WTC11 (cell line): Measurements from ENCODE around the gene ZSWIM4. TPM values are rescaled to one million over a fixed set of nuclear protein-coding genes. Genes with fewer than 3 reads are reported as not detected.

Source experiments
- ATAC-seq: fragments of 200-7000 bp; cut with Tn5 transposase; 2 replicates; pipeline ENCODE4 v1.10.0; 2021; ENCODE audit warnings: mild to moderate bottlenecking, moderate library complexity
- CTCF ChIA-PET: fragments of 300-600 bp; sonication (Branson Sonifier 250); formaldehyde crosslinking; loops from one replicate; lab custom pipeline; 2021; ENCODE audit warnings: antibody characterized with exemption; lab: Charles Lee
- POLR2A ChIA-PET: fragments of 350-600 bp; sonication (Branson Sonifier 250); formaldehyde crosslinking; loops from one replicate; lab custom pipeline; 2021; ENCODE audit warnings: antibody characterized with exemption; lab: Charles Lee
- DNase-seq: peaks from one replicate; pipeline ENCODE4 v3.0.0; 2021; ENCODE audit warnings: low spot score
- H3K27ac Mint-ChIP-seq: 2 replicates; pipeline ENCODE4 v1.8.0; 2021; ENCODE audit warnings: mixed read lengths
- H3K27me3 Mint-ChIP-seq: 2 replicates; pipeline ENCODE4 v1.8.0; 2021; ENCODE audit warnings: low read depth, mild to moderate bottlenecking, moderate library complexity, mixed read lengths
- H3K36me3 Mint-ChIP-seq: 2 replicates; pipeline ENCODE4 v1.8.0; 2021; ENCODE audit warnings: mixed read lengths
- H3K4me1 Mint-ChIP-seq: 2 replicates; pipeline ENCODE4 v1.8.0; 2022; ENCODE audit warnings: mixed read lengths
- H3K4me3 Mint-ChIP-seq: 2 replicates; pipeline ENCODE4 v1.8.0; 2021; ENCODE audit warnings: mild to moderate bottlenecking, moderate library complexity, mixed read lengths
- H3K9me3 Mint-ChIP-seq: 2 replicates; pipeline ENCODE4 v1.8.0; 2021; ENCODE audit warnings: mixed read lengths
- ETV6 ChIP-seq: sonication (generic); formaldehyde crosslinking; IDR thresholded peaks from 2 replicates; pipeline ENCODE4 v1.8.1; 2022; ENCODE audit warnings: mild to moderate bottlenecking, missing genetic modification reagents
- FOXK1 ChIP-seq: sonication (generic); formaldehyde crosslinking; IDR thresholded peaks from 2 replicates; pipeline ENCODE4 v1.8.0; 2022; ENCODE audit warnings: mild to moderate bottlenecking, moderate library complexity, missing genetic modification reagents
- GTF2I ChIP-seq: fragments of 250-450 bp; sonication (Bioruptor Pico); conservative IDR thresholded peaks from 2 replicates; pipeline ENCODE4 v1.4.0; 2021; ENCODE audit warnings: mild to moderate bottlenecking
- JUN ChIP-seq: sonication (generic); formaldehyde crosslinking; IDR thresholded peaks from 2 replicates; pipeline ENCODE4 v1.8.0; 2023; ENCODE audit warnings: mild to moderate bottlenecking, missing genetic modification reagents
- KAT7 ChIP-seq: sonication (generic); formaldehyde crosslinking; IDR thresholded peaks from 2 replicates; pipeline ENCODE4 v1.8.1; 2023; ENCODE audit warnings: missing genetic modification reagents, mild to moderate bottlenecking, borderline replicate concordance
- USF2 ChIP-seq: sonication (generic); formaldehyde crosslinking; IDR thresholded peaks from 2 replicates; pipeline ENCODE4 v1.8.1; 2023; ENCODE audit warnings: mild to moderate bottlenecking, missing genetic modification reagents, moderate library complexity
- ZNF121 ChIP-seq: sonication (generic); formaldehyde crosslinking; IDR thresholded peaks from 2 replicates; pipeline ENCODE4 v1.8.0; 2023; ENCODE audit warnings: missing genetic modification reagents
- ZNF232 ChIP-seq: sonication (generic); formaldehyde crosslinking; IDR thresholded peaks from 2 replicates; pipeline ENCODE4 v1.8.0; 2022; ENCODE audit warnings: mild to moderate bottlenecking, missing genetic modification reagents
- ZNF281 ChIP-seq: sonication (generic); formaldehyde crosslinking; IDR thresholded peaks from 2 replicates; pipeline ENCODE4 v1.8.0; 2023; ENCODE audit warnings: mild to moderate bottlenecking, missing genetic modification reagents
- ZNF671 ChIP-seq: fragments of 250-450 bp; sonication (Bioruptor Pico); IDR thresholded peaks from 2 replicates; pipeline ENCODE4 v1.8.0; 2021; ENCODE audit warnings: mild to moderate bottlenecking
- total RNA-seq: library from RNA; stranded (reverse); gene quantifications from 3 replicates; pipeline ENCODE4 v1.2.3, GENCODE V29; 2021
- TF ChIP-seq, protein P1 (sequence below): sonication (generic); formaldehyde crosslinking; IDR thresholded peaks from 2 replicates; pipeline ENCODE4 v1.8.1; 2022; ENCODE audit warnings: low read depth, mild to moderate bottlenecking, moderate library complexity, missing genetic modification reagents, borderline replicate concordance
- TF ChIP-seq, protein P2 (sequence below): sonication (generic); formaldehyde crosslinking; IDR thresholded peaks from 2 replicates; pipeline ENCODE4 v1.8.0; 2023; ENCODE audit warnings: missing genetic modification reagents
- TF ChIP-seq, protein P3 (sequence below): sonication (generic); formaldehyde crosslinking; IDR thresholded peaks from 2 replicates; pipeline ENCODE4 v1.8.1; 2022; ENCODE audit warnings: low read depth, missing genetic modification reagents, borderline replicate concordance
- TF ChIP-seq, protein P4 (sequence below): sonication (generic); formaldehyde crosslinking; IDR thresholded peaks from 2 replicates; pipeline ENCODE4 v1.8.0; 2022; ENCODE audit warnings: mild to moderate bottlenecking, missing genetic modification reagents
- TF ChIP-seq, protein P5 (sequence below): sonication (generic); formaldehyde crosslinking; conservative IDR thresholded peaks from 2 replicates; pipeline ENCODE4 v1.8.1; 2023; ENCODE audit warnings: mild to moderate bottlenecking, low read depth, missing genetic modification reagents, moderate library complexity
- TF ChIP-seq, protein P6 (sequence below): sonication (generic); formaldehyde crosslinking; IDR thresholded peaks from 2 replicates; pipeline ENCODE4 v1.8.0; 2022; ENCODE audit warnings: mild to moderate bottlenecking, missing genetic modification reagents
- TF ChIP-seq, protein P7 (sequence below): fragments of 200-600 bp; IDR thresholded peaks from 2 replicates; pipeline ENCODE4 v1.8.0; 2022; ENCODE audit warnings: antibody characterized with exemption
- TF ChIP-seq, protein P8 (sequence below): sonication (generic); formaldehyde crosslinking; IDR thresholded peaks from 2 replicates; pipeline ENCODE4 v1.8.1; 2023; ENCODE audit warnings: mild to moderate bottlenecking, moderate library complexity, missing genetic modification reagents

Gene ZSWIM4
- total RNA-seq, 1 experiment from 2014 or later = 33.4 TPM

DNA sequence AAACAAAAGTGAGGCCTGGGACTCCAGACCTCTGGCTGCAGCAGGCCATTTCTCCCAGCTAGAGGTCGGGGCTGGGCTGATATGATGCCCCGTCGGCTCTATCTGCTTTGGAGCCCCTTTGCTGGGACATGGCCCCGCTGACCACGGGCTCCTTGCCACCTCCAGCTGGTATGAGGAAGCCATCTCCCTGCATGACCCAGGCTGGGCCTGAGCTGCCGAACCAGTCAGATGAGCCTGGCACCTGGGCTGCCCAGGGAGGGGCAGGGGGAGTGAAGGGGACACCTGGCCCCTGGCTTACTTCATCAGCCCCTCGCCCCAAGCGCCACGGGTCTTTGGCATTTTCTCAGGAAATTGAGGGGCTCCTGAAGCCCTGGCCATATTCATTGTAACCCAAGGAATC lies 7.8 kb downstream of the ZSWIM4 start (continued):
- TF ChIP-seq, protein P1, sequence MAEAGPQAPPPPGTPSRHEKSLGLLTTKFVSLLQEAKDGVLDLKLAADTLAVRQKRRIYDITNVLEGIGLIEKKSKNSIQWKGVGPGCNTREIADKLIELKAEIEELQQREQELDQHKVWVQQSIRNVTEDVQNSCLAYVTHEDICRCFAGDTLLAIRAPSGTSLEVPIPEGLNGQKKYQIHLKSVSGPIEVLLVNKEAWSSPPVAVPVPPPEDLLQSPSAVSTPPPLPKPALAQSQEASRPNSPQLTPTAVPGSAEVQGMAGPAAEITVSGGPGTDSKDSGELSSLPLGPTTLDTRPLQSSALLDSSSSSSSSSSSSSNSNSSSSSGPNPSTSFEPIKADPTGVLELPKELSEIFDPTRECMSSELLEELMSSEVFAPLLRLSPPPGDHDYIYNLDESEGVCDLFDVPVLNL (CRISPR knock-in tag) = no peak
- TF ChIP-seq KAT7 (CRISPR knock-in tag) = no peak
- TF ChIP-seq, protein P2, sequence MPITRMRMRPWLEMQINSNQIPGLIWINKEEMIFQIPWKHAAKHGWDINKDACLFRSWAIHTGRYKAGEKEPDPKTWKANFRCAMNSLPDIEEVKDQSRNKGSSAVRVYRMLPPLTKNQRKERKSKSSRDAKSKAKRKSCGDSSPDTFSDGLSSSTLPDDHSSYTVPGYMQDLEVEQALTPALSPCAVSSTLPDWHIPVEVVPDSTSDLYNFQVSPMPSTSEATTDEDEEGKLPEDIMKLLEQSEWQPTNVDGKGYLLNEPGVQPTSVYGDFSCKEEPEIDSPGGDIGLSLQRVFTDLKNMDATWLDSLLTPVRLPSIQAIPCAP (CRISPR knock-in tag) = no peak
- no peak for TF ChIP-seq ZNF232 (CRISPR knock-in tag)
- TF ChIP-seq, protein P3, sequence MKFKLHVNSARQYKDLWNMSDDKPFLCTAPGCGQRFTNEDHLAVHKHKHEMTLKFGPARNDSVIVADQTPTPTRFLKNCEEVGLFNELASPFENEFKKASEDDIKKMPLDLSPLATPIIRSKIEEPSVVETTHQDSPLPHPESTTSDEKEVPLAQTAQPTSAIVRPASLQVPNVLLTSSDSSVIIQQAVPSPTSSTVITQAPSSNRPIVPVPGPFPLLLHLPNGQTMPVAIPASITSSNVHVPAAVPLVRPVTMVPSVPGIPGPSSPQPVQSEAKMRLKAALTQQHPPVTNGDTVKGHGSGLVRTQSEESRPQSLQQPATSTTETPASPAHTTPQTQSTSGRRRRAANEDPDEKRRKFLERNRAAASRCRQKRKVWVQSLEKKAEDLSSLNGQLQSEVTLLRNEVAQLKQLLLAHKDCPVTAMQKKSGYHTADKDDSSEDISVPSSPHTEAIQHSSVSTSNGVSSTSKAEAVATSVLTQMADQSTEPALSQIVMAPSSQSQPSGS (CRISPR knock-in tag) = no peak
- TF ChIP-seq JUN = no peak
- TF ChIP-seq ZNF281 (CRISPR knock-in tag) = no peak

DNA sequence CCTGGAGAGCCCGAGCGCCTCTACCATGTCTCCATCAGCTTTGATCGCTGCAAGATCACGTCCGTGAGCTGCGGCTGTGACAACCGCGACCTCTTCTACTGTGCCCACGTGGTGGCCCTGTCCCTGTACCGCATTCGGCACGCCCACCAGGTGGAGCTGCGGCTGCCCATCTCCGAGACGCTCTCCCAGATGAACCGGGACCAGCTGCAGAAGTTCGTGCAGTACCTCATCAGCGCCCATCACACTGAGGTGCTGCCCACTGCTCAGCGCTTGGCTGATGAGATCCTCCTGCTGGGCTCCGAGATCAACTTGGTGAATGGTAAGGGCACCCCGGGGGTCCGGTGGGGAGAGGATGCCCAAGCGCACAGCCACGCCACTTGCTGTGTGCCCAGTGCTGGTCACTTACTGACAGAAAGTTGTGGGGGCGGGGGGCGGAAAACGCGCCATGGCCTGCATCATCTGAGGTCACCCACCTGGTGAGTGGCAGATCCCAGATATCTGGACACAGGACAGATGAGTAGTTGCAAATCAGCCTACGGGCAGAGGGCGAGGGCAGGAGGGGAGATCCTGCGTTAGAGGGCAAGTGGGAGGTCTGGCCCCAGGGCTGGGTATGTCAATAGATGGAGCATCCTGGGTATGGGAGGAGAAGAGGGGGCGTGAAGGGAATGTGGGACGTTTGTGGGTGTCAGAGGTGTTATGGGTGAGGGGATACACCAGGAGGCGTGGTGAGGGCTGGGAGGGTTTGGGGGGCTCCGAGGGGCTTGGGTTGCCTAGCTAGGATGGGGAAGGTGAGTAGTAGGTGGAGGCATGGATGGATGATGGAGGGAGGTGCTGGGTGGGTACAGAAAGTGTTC lies 9.8 kb downstream of the ZSWIM4 start:
- CTCF ChIA-PET = interaction anchor here (0.6 to 3.7 kb wide), 22 partner anchors 9 to 557 kb away, joined by 3 to 80 read pairs (median 6); partner anchors contain the start of genes MRI1 and ZSWIM4
- Mint-ChIP-seq H3K27me3 (no peaks in the 10 kb centered on the region), H3K36me3 (peaks cover 23% of the 10 kb centered on the region), H3K9me3 (no peaks in the 10 kb centered on the region), H3K4me3 (no peak overlapping the region), H3K4me1 (peaks cover 6% of the 10 kb centered on the region; the same call in 1 of the 2 replicates), H3K27ac (peak overlapping the region; percentile 27; the same call in 1 of the 2 replicates)
- POLR2A ChIA-PET = interaction anchor here (0.5 to 1.8 kb wide), 6 partner anchors 9 to 73 kb away, joined by 3 to 12 read pairs (median 8); partner anchors contain the start of gene ZSWIM4
- DNase-seq = peak; percentile 79
- peak; percentile 98 for ATAC-seq
- TF ChIP-seq, protein P4, sequence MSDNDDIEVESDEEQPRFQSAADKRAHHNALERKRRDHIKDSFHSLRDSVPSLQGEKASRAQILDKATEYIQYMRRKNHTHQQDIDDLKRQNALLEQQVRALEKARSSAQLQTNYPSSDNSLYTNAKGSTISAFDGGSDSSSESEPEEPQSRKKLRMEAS = peak; percentile 86
- 0 out of 2 replicates have a peak, but pooled peaks have one; percentile 39 for TF ChIP-seq ZNF121 (CRISPR knock-in tag)
- no peak for TF ChIP-seq ZNF671 (CRISPR knock-in tag)
- TF ChIP-seq, protein P5, sequence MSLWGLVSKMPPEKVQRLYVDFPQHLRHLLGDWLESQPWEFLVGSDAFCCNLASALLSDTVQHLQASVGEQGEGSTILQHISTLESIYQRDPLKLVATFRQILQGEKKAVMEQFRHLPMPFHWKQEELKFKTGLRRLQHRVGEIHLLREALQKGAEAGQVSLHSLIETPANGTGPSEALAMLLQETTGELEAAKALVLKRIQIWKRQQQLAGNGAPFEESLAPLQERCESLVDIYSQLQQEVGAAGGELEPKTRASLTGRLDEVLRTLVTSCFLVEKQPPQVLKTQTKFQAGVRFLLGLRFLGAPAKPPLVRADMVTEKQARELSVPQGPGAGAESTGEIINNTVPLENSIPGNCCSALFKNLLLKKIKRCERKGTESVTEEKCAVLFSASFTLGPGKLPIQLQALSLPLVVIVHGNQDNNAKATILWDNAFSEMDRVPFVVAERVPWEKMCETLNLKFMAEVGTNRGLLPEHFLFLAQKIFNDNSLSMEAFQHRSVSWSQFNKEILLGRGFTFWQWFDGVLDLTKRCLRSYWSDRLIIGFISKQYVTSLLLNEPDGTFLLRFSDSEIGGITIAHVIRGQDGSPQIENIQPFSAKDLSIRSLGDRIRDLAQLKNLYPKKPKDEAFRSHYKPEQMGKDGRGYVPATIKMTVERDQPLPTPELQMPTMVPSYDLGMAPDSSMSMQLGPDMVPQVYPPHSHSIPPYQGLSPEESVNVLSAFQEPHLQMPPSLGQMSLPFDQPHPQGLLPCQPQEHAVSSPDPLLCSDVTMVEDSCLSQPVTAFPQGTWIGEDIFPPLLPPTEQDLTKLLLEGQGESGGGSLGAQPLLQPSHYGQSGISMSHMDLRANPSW = peak; percentile 76; the same call in 1 of the 2 replicates
- no peak for TF ChIP-seq GTF2I (CRISPR knock-in tag)
- TF ChIP-seq ETV6 (CRISPR knock-in tag) = no peak
- peak; percentile 85 for TF ChIP-seq USF2 (CRISPR knock-in tag)
- TF ChIP-seq, protein P6, sequence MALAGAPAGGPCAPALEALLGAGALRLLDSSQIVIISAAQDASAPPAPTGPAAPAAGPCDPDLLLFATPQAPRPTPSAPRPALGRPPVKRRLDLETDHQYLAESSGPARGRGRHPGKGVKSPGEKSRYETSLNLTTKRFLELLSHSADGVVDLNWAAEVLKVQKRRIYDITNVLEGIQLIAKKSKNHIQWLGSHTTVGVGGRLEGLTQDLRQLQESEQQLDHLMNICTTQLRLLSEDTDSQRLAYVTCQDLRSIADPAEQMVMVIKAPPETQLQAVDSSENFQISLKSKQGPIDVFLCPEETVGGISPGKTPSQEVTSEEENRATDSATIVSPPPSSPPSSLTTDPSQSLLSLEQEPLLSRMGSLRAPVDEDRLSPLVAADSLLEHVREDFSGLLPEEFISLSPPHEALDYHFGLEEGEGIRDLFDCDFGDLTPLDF (CRISPR knock-in tag) = no peak
- TF ChIP-seq, protein P7, sequence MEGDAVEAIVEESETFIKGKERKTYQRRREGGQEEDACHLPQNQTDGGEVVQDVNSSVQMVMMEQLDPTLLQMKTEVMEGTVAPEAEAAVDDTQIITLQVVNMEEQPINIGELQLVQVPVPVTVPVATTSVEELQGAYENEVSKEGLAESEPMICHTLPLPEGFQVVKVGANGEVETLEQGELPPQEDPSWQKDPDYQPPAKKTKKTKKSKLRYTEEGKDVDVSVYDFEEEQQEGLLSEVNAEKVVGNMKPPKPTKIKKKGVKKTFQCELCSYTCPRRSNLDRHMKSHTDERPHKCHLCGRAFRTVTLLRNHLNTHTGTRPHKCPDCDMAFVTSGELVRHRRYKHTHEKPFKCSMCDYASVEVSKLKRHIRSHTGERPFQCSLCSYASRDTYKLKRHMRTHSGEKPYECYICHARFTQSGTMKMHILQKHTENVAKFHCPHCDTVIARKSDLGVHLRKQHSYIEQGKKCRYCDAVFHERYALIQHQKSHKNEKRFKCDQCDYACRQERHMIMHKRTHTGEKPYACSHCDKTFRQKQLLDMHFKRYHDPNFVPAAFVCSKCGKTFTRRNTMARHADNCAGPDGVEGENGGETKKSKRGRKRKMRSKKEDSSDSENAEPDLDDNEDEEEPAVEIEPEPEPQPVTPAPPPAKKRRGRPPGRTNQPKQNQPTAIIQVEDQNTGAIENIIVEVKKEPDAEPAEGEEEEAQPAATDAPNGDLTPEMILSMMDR = peak; percentile 39; the same call in 1 of the 2 replicates
- TF ChIP-seq, protein P8, sequence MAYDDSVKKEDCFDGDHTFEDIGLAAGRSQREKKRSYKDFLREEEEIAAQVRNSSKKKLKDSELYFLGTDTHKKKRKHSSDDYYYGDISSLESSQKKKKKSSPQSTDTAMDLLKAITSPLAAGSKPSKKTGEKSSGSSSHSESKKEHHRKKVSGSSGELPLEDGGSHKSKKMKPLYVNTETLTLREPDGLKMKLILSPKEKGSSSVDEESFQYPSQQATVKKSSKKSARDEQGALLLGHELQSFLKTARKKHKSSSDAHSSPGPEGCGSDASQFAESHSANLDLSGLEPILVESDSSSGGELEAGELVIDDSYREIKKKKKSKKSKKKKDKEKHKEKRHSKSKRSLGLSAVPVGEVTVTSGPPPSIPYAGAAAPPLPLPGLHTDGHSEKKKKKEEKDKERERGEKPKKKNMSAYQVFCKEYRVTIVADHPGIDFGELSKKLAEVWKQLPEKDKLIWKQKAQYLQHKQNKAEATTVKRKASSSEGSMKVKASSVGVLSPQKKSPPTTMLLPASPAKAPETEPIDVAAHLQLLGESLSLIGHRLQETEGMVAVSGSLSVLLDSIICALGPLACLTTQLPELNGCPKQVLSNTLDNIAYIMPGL (CRISPR knock-in tag) = peak; percentile 52
- TF ChIP-seq FOXK1 (CRISPR knock-in tag) = 0 out of 2 replicates have a peak, but pooled peaks have one; percentile 39
